SKM-1 (cell line): ENCODE results near the gene IL17RA.
A peak's percentile ranks its signal among the peaks of the same experiment; 100 is the strongest.

ENCODE experiments used
- DNase-seq: peaks from one replicate; lab custom pipeline; 2025; ENCODE audit not compliant: unreplicated experiment; lab: John Stamatoyannopoulos, UW

Gene IL17RA

DNA sequence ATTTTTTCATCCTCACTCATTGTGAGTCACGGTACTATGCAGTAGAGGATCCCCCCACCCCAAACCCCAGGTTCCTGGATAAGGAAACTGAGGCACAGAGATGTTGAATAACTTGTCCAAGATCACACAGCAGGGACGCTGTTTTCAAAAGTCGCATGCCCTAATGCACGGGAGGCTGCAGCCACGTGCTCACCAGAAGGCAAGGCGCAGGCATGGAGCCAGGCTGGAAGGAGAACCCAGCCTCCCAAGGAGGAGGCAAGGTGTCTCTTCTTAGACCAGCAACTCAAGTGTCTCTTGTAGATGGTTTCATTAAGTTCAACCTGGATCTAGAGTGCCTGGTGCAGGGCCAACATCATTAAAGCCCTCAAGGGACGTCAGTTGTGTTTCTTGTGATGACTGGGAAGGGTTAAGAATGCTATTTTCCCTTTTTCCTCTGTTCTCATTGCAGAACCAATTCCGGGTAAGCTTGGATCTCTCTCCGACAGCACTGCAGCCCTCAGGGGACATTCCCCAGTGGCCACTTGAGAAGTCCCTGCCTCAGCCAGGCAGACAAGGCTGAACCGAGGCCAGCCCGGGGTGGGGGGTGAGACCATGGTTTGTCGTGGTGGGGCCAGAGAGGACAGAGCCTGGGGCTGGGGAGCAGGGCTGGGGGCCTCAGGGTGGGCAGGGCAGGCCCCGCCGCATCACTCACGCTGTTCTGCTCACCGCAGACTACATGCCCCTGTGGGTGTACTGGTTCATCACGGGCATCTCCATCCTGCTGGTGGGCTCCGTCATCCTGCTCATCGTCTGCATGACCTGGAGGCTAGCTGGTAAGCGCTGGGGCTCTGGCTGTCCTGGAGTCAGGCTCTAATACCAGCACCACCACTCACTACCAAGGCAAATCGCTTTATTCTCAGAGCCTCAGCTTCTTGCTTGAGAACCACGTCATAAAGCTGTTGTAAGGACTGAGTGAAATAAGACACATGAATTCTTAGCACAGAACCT, 20.6 kb downstream of the IL17RA start:
- DNase-seq, result no peak

GRCh38 chr22:17106161-17106784, 21.5 kb downstream of the IL17RA start:
- peak; percentile 67 for DNase-seq

GRCh38 chr22:17106785-17107546, 22.2 kb downstream of the IL17RA start:
- DNase-seq, result peak; percentile 97

- DNase-seq, result no peak
Observed at GRCh38 chr22:17107547-17107810, 22.7 kb downstream of the IL17RA start.

DNA sequence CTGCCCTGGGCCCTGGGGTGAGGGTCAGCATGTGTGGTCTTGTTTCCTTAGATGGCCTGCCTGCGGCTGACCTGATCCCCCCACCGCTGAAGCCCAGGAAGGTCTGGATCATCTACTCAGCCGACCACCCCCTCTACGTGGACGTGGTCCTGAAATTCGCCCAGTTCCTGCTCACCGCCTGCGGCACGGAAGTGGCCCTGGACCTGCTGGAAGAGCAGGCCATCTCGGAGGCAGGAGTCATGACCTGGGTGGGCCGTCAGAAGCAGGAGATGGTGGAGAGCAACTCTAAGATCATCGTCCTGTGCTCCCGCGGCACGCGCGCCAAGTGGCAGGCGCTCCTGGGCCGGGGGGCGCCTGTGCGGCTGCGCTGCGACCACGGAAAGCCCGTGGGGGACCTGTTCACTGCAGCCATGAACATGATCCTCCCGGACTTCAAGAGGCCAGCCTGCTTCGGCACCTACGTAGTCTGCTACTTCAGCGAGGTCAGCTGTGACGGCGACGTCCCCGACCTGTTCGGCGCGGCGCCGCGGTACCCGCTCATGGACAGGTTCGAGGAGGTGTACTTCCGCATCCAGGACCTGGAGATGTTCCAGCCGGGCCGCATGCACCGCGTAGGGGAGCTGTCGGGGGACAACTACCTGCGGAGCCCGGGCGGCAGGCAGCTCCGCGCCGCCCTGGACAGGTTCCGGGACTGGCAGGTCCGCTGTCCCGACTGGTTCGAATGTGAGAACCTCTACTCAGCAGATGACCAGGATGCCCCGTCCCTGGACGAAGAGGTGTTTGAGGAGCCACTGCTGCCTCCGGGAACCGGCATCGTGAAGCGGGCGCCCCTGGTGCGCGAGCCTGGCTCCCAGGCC, 23.7 kb downstream of the IL17RA start:
- no peak for DNase-seq

GRCh38 chr22:17109113-17109865, 24.5 kb downstream of the IL17RA start:
- no peak for DNase-seq

GRCh38 chr22:17109976-17110375, 25.2 kb downstream of the IL17RA start:
- no peak for DNase-seq

GRCh38 chr22:17110791-17111550, 26.2 kb downstream of the IL17RA start:
- DNase-seq, result no peak

- DNase-seq, result no peak
Observed at GRCh38 chr22:17112491-17113042, 27.8 kb downstream of the IL17RA start.

DNA sequence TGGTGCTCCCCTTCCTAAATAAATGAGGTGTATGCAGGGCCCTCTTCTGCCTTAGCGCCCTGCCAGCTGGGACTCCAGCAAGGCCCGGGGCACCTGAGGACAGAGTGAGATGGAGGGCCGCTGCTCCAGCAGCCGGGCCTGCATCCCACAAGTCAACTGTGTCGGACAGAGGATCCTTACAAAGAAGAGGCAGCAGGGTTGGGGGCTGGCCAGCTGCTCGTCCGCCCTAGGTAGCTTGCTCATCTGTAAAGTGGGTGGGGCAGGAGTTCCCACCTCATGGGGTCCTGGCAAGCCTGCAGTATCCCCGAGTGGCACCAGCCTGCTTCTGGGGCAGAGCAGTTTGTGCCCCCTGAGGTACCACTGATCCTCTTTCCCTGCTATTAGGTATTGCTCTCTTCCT, 28.8 kb downstream of the IL17RA start:
- DNase-seq, result no peak

DNA sequence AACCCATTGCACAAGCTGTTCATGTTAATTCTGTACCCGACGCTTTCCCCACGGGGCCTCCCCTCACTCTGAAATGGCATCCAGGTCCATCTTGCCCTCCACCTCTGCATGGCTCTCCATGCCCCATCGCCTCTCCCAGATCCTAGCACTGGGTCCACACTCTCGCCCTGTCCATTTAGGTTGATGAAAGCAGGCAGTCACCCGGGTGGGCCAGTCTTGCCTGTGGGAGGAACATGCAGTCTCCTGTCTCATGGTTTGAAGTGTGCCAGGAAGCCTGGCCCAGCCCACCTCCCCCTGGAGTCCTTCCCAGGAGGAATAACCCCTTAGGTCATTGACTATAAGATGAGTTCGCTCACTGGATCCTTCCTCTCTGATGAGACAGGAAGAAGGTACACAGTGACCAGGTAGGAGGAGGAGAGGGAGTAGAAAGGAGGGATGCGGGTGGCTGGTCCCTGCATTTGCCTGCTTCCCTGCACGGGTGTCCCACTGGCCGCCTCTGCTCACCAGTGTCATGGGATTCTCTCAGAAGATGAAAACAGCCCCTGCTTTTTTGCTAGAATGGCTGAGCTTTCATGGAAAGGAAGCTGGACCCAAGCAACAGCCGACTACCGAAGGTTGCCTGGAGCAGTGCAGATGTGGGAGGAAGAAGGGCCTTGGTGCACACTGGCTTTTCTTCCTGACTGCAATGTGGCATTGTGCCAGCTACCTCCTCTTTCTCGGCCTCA, 29.5 kb downstream of the IL17RA start:
- no peak for DNase-seq

- no peak for DNase-seq
Observed at GRCh38 chr22:17114898-17115235, 30.1 kb downstream of the IL17RA start.

GRCh38 chr22:17115236-17115635, 30.4 kb downstream of the IL17RA start:
- no peak for DNase-seq

DNA sequence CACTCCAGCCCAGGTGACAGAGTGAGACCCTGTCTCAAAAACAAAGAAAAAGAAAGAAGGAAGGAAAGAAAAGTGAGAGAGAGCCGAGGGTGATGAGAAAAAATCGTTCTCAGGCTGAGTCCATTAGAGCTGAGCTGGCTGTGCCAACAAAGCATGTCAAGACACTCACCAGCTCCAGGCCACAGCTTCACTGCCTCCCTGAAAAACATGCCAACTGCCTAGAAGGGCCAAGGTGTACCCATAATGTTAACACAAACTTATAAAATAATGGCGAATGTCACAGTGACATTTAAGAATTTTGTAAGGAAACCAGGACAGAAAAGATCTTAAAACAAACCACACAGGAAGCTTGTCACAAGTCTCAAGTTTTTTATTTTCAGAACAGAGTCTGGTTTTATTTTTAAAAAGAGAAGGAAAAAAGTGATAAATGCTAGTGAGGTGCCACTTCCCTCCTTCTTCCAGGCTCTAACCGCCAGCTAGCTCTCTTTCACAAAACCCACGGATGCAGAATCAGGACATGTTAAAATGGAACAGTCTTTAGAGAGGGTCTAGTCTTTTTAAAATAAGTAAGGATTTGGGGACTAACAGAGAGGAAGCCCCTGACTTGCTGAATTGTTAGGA, 31.3 kb downstream of the IL17RA start:
- DNase-seq, result no peak

GRCh38 chr22:17116572-17117330, 32.0 kb downstream of the IL17RA start:
- no peak for DNase-seq

DNA sequence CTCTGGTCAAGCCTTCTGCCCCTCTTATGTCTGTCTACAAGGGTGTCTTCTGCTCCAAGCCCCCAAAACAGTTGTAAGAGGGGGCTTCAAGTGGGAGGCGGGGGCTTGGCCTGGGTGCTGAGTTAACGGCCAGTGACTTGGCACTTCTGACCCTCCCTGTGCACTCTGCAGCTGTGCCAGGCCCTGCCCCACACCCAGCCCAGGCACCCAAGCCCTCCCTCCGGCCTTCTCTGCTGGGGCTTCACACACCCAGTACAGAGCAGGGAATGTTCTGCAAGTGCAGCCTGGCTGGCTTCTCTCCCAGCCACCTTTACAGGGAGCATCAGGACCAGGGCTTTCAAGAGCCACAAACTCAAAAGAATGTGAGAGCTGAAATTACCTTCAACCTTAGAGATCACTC, 32.6 kb downstream of the IL17RA start:
- no peak for DNase-seq

GRCh38 chr22:17117890-17118289, 33.1 kb downstream of the IL17RA start:
- DNase-seq, result peak; percentile 39
